HEK293T (cell line): ENCODE measurements around the gene INAVA.

Experiments
- ARNT ChIP-seq: fragments of 450-650 bp; IDR thresholded peaks from 2 replicates; pipeline ENCODE4 v1.6.1; 2017; ENCODE audit warnings: mild to moderate bottlenecking
- BHLHE40 ChIP-seq: fragments of 450-650 bp; IDR thresholded peaks from 2 replicates; pipeline ENCODE4 v1.6.1; 2016; ENCODE audit warnings: mild to moderate bottlenecking, moderate library complexity, borderline replicate concordance
- ELF4 ChIP-seq: fragments of 450-650 bp; IDR thresholded peaks from 2 replicates; pipeline ENCODE4 v1.6.1; 2017; ENCODE audit warnings: antibody characterized with exemption
- FOXK2 ChIP-seq: fragments of 450-650 bp; IDR thresholded peaks from 2 replicates; pipeline ENCODE4 v1.6.1; 2016; ENCODE audit warnings: mild to moderate bottlenecking
- FOXM1 ChIP-seq: fragments of 450-650 bp; IDR thresholded peaks from 2 replicates; pipeline ENCODE4 v1.6.1; 2017; ENCODE audit warnings: mild to moderate bottlenecking, borderline replicate concordance
- HDGF ChIP-seq: fragments of 450-650 bp; IDR thresholded peaks from 2 replicates; pipeline ENCODE4 v1.6.1; 2017; ENCODE audit warnings: antibody characterized with exemption, borderline replicate concordance
- NFRKB ChIP-seq: fragments of 450-650 bp; IDR thresholded peaks from 2 replicates; pipeline ENCODE4 v1.6.1; 2016; ENCODE audit warnings: mild to moderate bottlenecking, moderate library complexity
- SP1 ChIP-seq: fragments of 450-650 bp; IDR thresholded peaks from 2 replicates; pipeline ENCODE4 v1.6.1; 2017
- SUZ12 ChIP-seq: fragments of 450-650 bp; IDR thresholded peaks from 2 replicates; pipeline ENCODE4 v1.6.1; 2016; ENCODE audit warnings: mild to moderate bottlenecking
- TF ChIP-seq, protein P1 (sequence below): fragments of 450-650 bp; IDR thresholded peaks from 2 replicates; pipeline ENCODE4 v1.6.1; 2016

DNA sequence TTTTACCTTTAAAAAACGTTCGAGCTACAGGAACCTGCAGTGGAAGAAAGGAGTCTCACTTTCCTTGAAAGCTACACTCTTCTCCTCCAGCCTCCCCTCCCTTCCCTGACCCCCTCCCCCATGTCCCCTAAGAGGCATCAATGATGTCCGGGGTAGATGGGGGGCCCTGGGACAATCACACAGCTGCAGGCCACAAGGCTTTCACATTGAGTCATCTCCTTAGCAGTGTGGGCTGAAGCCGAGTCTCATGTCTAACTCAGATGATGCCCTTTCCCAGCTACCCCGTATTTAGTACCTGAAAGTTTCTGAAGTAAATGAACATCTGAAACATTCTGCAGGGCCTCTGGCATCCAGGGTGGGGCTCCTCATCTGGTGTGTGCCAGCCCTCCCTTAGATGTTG is 28.2 kb upstream of the INAVA start:
- TF ChIP-seq ARNT (no peak), NFRKB (no peak), SP1 (no peak), FOXM1 (no peak), BHLHE40 (no peak), SUZ12 (no peak), HDGF (no peak), FOXK2 (no peak), ELF4 (no peak)
- TF ChIP-seq, protein P1, sequence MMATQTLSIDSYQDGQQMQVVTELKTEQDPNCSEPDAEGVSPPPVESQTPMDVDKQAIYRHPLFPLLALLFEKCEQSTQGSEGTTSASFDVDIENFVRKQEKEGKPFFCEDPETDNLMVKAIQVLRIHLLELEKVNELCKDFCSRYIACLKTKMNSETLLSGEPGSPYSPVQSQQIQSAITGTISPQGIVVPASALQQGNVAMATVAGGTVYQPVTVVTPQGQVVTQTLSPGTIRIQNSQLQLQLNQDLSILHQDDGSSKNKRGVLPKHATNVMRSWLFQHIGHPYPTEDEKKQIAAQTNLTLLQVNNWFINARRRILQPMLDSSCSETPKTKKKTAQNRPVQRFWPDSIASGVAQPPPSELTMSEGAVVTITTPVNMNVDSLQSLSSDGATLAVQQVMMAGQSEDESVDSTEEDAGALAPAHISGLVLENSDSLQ, result no peak
